IMR-90 (cell line): ENCODE measurements around the gene PTMS. TPM values are rescaled to one million over a fixed set of nuclear protein-coding genes. Genes with fewer than 3 reads are reported as not detected.

Source experiments
- ATAC-seq: fragments of 200-7000 bp; cut with Tn5 transposase; 2 replicates; pipeline ENCODE4 v1.9.1; 2020; ENCODE audit warnings: low read depth, mild to moderate bottlenecking, moderate library complexity
- Bru-seq: library from RNA; stranded (reverse); fragments of 400-500 nt; gene quantifications from one replicate; lab custom pipeline; 2021; lab: Mats Ljungman, UMichigan
- BruChase-seq, 2 experiments: library from RNA; stranded (reverse); fragments of 400-500 nt; gene quantifications; one replicate each; lab custom pipeline; 2021; lab: Mats Ljungman, UMichigan
- BruUV-seq: library from RNA; stranded (reverse); fragments of 400-500 nt; replicated peaks from 2 replicates; lab custom pipeline; 2021; lab: Mats Ljungman, UMichigan
- CTCF ChIA-PET: fragments of 300-600 bp; formaldehyde crosslinking; extraction: SDS; loops from one replicate; lab custom pipeline; 2021; ENCODE audit warnings: antibody characterized with exemption; lab: Yijun Ruan, JAX
- POLR2A ChIA-PET: fragments of 300-600 bp; sonication (Branson Sonifier 250); formaldehyde crosslinking; loops from one replicate; lab custom pipeline; 2022; ENCODE audit warnings: antibody characterized with exemption; ENCODE audit not compliant: unreplicated experiment; lab: Charles Lee
- DNase-seq: peaks from one replicate; pipeline ENCODE4 v3.0.0; 2013
- H2AFZ ChIP-seq: replicated peaks from 2 replicates; pipeline ENCODE3; 2013; ENCODE audit warnings: low read length, mild to moderate bottlenecking; ENCODE audit not compliant: poor library complexity
- H2AK5ac ChIP-seq: 2 replicates; pipeline ENCODE4 v1.6.1; 2013; ENCODE audit warnings: low read depth, low read length, inconsistent platforms
- H2AK9ac ChIP-seq: replicated peaks from 2 replicates; pipeline ENCODE3; 2013; ENCODE audit warnings: mild to moderate bottlenecking, low read depth, low read length, moderate library complexity; ENCODE audit not compliant: poor library complexity
- H2BK120ac ChIP-seq: 2 replicates; pipeline ENCODE4 v1.6.1; 2013; ENCODE audit warnings: low read depth, low read length, inconsistent platforms
- H2BK15ac ChIP-seq: 3 replicates; pipeline ENCODE4 v1.6.1; 2013; ENCODE audit warnings: low read depth, low read length, inconsistent platforms
- H2BK20ac ChIP-seq: 2 replicates; pipeline ENCODE4 v1.6.1; 2013; ENCODE audit warnings: low read depth, mild to moderate bottlenecking, inconsistent platforms, low read length, moderate library complexity
- H2BK5ac ChIP-seq: 2 replicates; pipeline ENCODE4 v1.6.1; 2013; ENCODE audit warnings: mild to moderate bottlenecking, low read depth, low read length, inconsistent platforms; ENCODE audit not compliant: poor library complexity, severe bottlenecking
- H3K14ac ChIP-seq: replicated peaks from 2 replicates; pipeline ENCODE4 v1.6.1; 2013; ENCODE audit warnings: low read depth, low read length, inconsistent platforms
- H3K18ac ChIP-seq: 2 replicates; pipeline ENCODE4 v1.6.1; 2013; ENCODE audit warnings: low read depth, low read length, control low read depth
- H3K23ac ChIP-seq: 2 replicates; pipeline ENCODE4 v1.6.1; 2013; ENCODE audit warnings: low read depth, low read length, inconsistent platforms
- H3K27ac ChIP-seq: 2 replicates; pipeline ENCODE4 v1.5.1; 2013; ENCODE audit warnings: mild to moderate bottlenecking, control low read depth, low read length; ENCODE audit not compliant: insufficient read depth
- H3K27me3 ChIP-seq: 2 replicates; pipeline ENCODE4 v1.6.1; 2013; ENCODE audit warnings: low read length; ENCODE audit not compliant: control insufficient read depth, insufficient read depth
- H3K36me3 ChIP-seq: 2 replicates; pipeline ENCODE4 v1.6.1; 2013; ENCODE audit warnings: low read length, mixed read lengths; ENCODE audit not compliant: control insufficient read depth, insufficient read depth
- H3K4ac ChIP-seq: 2 replicates; pipeline ENCODE4 v1.6.1; 2013; ENCODE audit warnings: low read depth, low read length, inconsistent platforms
- H3K4me1 ChIP-seq: 2 replicates; pipeline ENCODE4 v1.6.1; 2013; ENCODE audit warnings: low read length, mixed read lengths; ENCODE audit not compliant: control insufficient read depth, insufficient read depth
- H3K4me2 ChIP-seq: 2 replicates; pipeline ENCODE4 v1.6.1; 2013; ENCODE audit warnings: low read depth, mild to moderate bottlenecking, control low read depth, low read length, moderate library complexity
- H3K4me3 ChIP-seq: 2 replicates; pipeline ENCODE4 v1.5.1; 2013; ENCODE audit warnings: low read depth, mild to moderate bottlenecking, control low read depth, low read length, moderate library complexity; ENCODE audit not compliant: insufficient read depth
- H3K56ac ChIP-seq: 2 replicates; pipeline ENCODE4 v1.6.1; 2013; ENCODE audit warnings: low read length, inconsistent platforms; ENCODE audit not compliant: insufficient read depth; ENCODE audit errors: extremely low read depth
- H3K79me1 ChIP-seq, 2 experiments: 2 replicates each; pipeline ENCODE4 v1.6.1; 2013; ENCODE audit warnings: low read length in 2 of 2, inconsistent platforms in 1 of 2, low read depth in 1 of 2
- H3K9ac ChIP-seq: 2 replicates; pipeline ENCODE4 v1.6.1; 2013; ENCODE audit warnings: low read depth, low read length, control low read depth
- H3K9me1 ChIP-seq: 2 replicates; pipeline ENCODE4 v1.6.1; 2013; ENCODE audit warnings: low read length, inconsistent platforms; ENCODE audit not compliant: insufficient read depth
- H3K9me3 ChIP-seq: 2 replicates; pipeline ENCODE4 v1.6.1; 2013; ENCODE audit warnings: low read length; ENCODE audit not compliant: control insufficient read depth, insufficient read depth
- H4K20me1 ChIP-seq: 2 replicates; pipeline ENCODE4 v1.6.1; 2013; ENCODE audit warnings: low read length, inconsistent platforms; ENCODE audit not compliant: insufficient read depth
- H4K5ac ChIP-seq: 2 replicates; pipeline ENCODE4 v1.6.1; 2013; ENCODE audit warnings: mild to moderate bottlenecking, low read depth, low read length, control low read depth
- H4K8ac ChIP-seq, 2 experiments: 2 replicates each; pipeline ENCODE4 v1.6.1; 2013; ENCODE audit warnings: low read depth in 2 of 2, low read length in 2 of 2, control low read depth in 1 of 2, inconsistent platforms in 1 of 2
- H4K91ac ChIP-seq: 2 replicates; pipeline ENCODE4 v1.6.1; 2013; ENCODE audit warnings: low read depth, low read length, inconsistent platforms; ENCODE audit not compliant: insufficient read depth
- MAZ ChIP-seq: IDR thresholded peaks from 2 replicates; pipeline ENCODE4 v1.6.1; 2012; ENCODE audit warnings: low read depth, mild to moderate bottlenecking, low read length, improper control_type of control experiment, moderate library complexity, borderline replicate concordance
- NFE2L2 ChIP-seq: fragments of 150-350 bp; IDR thresholded peaks from 2 replicates; pipeline ENCODE4 v1.6.1; 2016; ENCODE audit warnings: low read depth, mild to moderate bottlenecking, low read length
- POLR2A ChIP-seq: IDR thresholded peaks from 2 replicates; pipeline ENCODE4 v1.6.1; 2012; ENCODE audit warnings: mild to moderate bottlenecking, low read depth, low read length
- WGBS, 2 experiments: methylation state at CpG; one replicate each; pipeline versions ENCODE4 v1.1.5 to v1.1.7; 2013; ENCODE audit warnings: missing lambda C conversion rate in 2 of 2; ENCODE audit not compliant: insufficient read length in 1 of 2; ENCODE audit errors: extremely low coverage in 2 of 2; 5-methylcytosine and 5-hydroxymethylcytosine counted together
- dilution Hi-C: fragments of 300-500 bp; cut with HindIII; formaldehyde crosslinking; loops from one replicate; pipeline ENCODE4 v1.14.3; 2018; ENCODE audit warnings: low sequenced_read_pairs; ENCODE audit not compliant: unreplicated experiment
- in situ Hi-C: fragments of 300-500 bp; cut with MboI; formaldehyde crosslinking; loops from 3 replicates; pipeline ENCODE4 v1.14.3; 2019; ENCODE audit warnings: low sequenced_read_pairs, inconsistent platforms, mixed read lengths
- intact Hi-C: fragments of 100-400 bp; cut with micrococcal nuclease; formaldehyde crosslinking; loops from 2 replicates; pipeline ENCODE4 v1.10.0; 2022
- long read RNA-seq: library from polyadenylated mRNA; unstranded; transcript quantifications from one replicate; pipeline ENCODE4 v2.0.0, GENCODE V29; 2021; ENCODE audit not compliant: unreplicated experiment
- polyA plus RNA-seq, 3 experiments: library from polyadenylated mRNA; depleted of rRNA; stranded (reverse); fragments of >200 nt; gene quantifications; 2 replicates each; pipeline ENCODE4 v1.2.3, GENCODE V29; 2012; ENCODE audit warnings: low replicate concordance in 1 of 3
- total RNA-seq: library from RNA; depleted of rRNA; stranded (reverse); fragments of >200 nt; gene quantifications from 2 replicates; pipeline ENCODE4 v1.2.3, GENCODE V29; 2012; rRNA removed

The PTMS gene, protein sequence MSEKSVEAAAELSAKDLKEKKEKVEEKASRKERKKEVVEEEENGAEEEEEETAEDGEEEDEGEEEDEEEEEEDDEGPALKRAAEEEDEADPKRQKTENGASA
- total RNA-seq (11.4 and 17.2 TPM in 2 replicates), polyA plus RNA-seq (2012; rRNA removed) (275 and 288 TPM in 2 replicates), Bru-seq, nascent RNA (percentile 86 among the genes with signal in this experiment), BruChase-seq, experiment 1, labeled RNA remaining after a 6-hour chase (percentile 88 among the genes with signal in this experiment), BruChase-seq, experiment 2, labeled RNA remaining after a 2-hour chase (percentile 82 among the genes with signal in this experiment)
- polyA plus RNA-seq (2012; cell fraction: cytosol; rRNA removed): 442 and 548 TPM in 2 replicates
- 174 and 202 TPM in 2 replicates for polyA plus RNA-seq (2012; cell fraction: nucleus; rRNA removed; ENCODE audit: low replicate concordance)
- long read RNA-seq, transcript PTMS-207 (5 exons, 1,150 nt): major isoform, 61 of 174 reads
- long read RNA-seq, partial matches to known transcripts: 51 of 174 reads
- long read RNA-seq, other reads (novel, unspliced or antisense): 61 of 174 reads

- no TSS peak for BruUV-seq
- peak within 1 kb of the TSS; percentile 85 for H3K27ac ChIP-seq
Observed at GRCh38 chr12:6765634-6766581, at the start of gene PTMS. TSS of gene PTMS (plus strand) at chr12:6766363. CDS start at chr12:6766706, 343 bp downstream.

More at GRCh38 chr12:6765634-6766581, at the start of gene PTMS:
- Histone ChIP-seq H3K79me1 (peaks cover 25 to 62% of the 10 kb centered on the region in 2 experiments), H3K4me1 (peaks cover 22% of the 10 kb centered on the region), H3K36me3 (peaks cover 10% of the 10 kb centered on the region), H3K18ac (peak within 1 kb of the TSS; percentile 51), H3K9me1 (peaks cover 23% of the 10 kb centered on the region), H2BK120ac (peak within 1 kb of the TSS; percentile 81), H3K27me3 (no peaks in the 10 kb centered on the region), H3K23ac (peak within 1 kb of the TSS; percentile 97), H3K14ac (peak within 1 kb of the TSS; percentile 97), H3K9ac (peak within 1 kb of the TSS; percentile 73), H4K20me1 (peaks cover 35% of the 10 kb centered on the region), H2BK15ac (peak within 1 kb of the TSS; percentile 94; the same call in 2 of the 3 replicates), H3K9me3 (no peaks in the 10 kb centered on the region), H3K4me3 (peak within 1 kb of the TSS; percentile 67), H2BK20ac (peak within 1 kb of the TSS; percentile 83), H4K91ac (peak within 1 kb of the TSS; percentile 91), H4K5ac (peak within 1 kb of the TSS; percentile 52), H3K56ac (peak within 1 kb of the TSS; percentile 79; the same call in 1 of the 2 replicates), H4K8ac (peak within 1 kb of the TSS; percentile 38 to 90), H3K4me2 (peak within 1 kb of the TSS; percentile 83), H2AK5ac (peak within 1 kb of the TSS; percentile 94), H2BK5ac (peak within 1 kb of the TSS; percentile 82), H2AK9ac (peak within 1 kb of the TSS; percentile 99), H2AFZ (peak within 1 kb of the TSS; percentile 86), H3K4ac (peak within 1 kb of the TSS; percentile 97)
- in situ Hi-C loops (no loop called here), intact Hi-C loops (loop anchor here (10.0 kb wide), 1 partner anchor 151 kb away; no protein-coding TSS in a partner anchor), dilution Hi-C loops (no loop called here)
- 0% methylated on average over 21 of the region's 63 CpGs; no CpG with 5 or more reads in 1 of the 2 experiments for WGBS, 2 experiments
- ChIA-PET CTCF (interaction anchor here (0.6 to 3.2 kb wide), 4 partner anchors 12 to 59 kb away, joined by 3 to 27 read pairs (median 4); partner anchors contain the start of genes CD4 and MLF2), POLR2A (interaction anchor here (0.5 to 2.5 kb wide), 6 partner anchors 9 to 153 kb away, joined by 3 to 21 read pairs (median 4); partner anchors contain the start of gene MLF2)
- TF ChIP-seq NFE2L2 (no peak), MAZ (peak; percentile 94; the same call in 1 of the 2 replicates), POLR2A (peak; percentile 91)
- ATAC-seq (peak; percentile 45), DNase-seq (peak; percentile 92)
